Choroid plexus epithelial cell (primary cell): ENCODE data around the gene UXS1.

Source experiments
- DNase-seq: peaks from one replicate; pipeline ENCODE4 v3.0.0-alpha.2; 2010; ENCODE audit warnings: low read depth
- H3K4me3 ChIP-seq: 2 replicates; pipeline ENCODE4 v1.5.1; 2011; ENCODE audit warnings: low read depth, mild to moderate bottlenecking, control low read depth, low read length, moderate library complexity
- TF ChIP-seq, protein P1 (sequence below): conservative IDR thresholded peaks from 2 replicates; pipeline ENCODE4 v1.5.1; 2011; ENCODE audit warnings: low read depth, mild to moderate bottlenecking, control low read depth, inconsistent platforms, low read length, moderate library complexity

The UXS1 gene

DNA sequence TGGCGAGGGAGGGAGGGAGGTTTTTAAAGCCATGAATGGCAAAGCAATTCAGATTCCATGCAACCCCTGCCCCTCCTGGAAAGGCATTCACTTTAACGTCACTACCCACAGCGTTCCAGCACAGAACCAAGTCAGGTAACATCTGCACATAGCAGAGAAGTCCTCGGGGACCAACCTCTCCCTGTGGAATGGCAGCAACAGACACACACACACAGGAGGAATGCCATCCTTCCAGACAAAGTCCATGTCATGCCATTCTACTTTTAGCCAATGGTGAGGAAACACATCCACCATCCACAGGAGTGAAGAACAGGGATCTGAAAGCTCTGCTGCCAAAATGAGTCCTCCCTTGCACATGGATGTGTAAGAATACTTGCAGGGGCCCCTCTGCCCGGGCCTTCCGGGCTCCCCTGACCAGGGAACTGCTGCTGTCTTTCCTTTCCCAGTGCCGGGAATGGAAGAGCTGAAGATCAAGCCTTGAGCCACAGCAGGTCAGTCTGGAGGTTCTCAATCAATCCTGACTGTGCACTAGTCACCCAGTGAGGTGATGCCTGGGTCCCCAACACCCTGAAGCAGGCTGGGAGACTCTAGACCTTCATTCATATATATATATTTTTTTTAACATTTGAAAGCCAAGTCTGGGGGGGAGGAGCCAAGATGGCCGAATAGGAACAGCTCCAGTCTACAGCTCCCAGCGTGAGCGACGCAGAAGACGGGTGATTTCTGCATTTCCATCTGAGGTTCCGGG, 63.7 kb downstream of the UXS1 start:
- no peak for DNase-seq
- H3K4me3 ChIP-seq: no peak overlapping the region
- TF ChIP-seq, protein P1, sequence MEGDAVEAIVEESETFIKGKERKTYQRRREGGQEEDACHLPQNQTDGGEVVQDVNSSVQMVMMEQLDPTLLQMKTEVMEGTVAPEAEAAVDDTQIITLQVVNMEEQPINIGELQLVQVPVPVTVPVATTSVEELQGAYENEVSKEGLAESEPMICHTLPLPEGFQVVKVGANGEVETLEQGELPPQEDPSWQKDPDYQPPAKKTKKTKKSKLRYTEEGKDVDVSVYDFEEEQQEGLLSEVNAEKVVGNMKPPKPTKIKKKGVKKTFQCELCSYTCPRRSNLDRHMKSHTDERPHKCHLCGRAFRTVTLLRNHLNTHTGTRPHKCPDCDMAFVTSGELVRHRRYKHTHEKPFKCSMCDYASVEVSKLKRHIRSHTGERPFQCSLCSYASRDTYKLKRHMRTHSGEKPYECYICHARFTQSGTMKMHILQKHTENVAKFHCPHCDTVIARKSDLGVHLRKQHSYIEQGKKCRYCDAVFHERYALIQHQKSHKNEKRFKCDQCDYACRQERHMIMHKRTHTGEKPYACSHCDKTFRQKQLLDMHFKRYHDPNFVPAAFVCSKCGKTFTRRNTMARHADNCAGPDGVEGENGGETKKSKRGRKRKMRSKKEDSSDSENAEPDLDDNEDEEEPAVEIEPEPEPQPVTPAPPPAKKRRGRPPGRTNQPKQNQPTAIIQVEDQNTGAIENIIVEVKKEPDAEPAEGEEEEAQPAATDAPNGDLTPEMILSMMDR: no peak

DNA sequence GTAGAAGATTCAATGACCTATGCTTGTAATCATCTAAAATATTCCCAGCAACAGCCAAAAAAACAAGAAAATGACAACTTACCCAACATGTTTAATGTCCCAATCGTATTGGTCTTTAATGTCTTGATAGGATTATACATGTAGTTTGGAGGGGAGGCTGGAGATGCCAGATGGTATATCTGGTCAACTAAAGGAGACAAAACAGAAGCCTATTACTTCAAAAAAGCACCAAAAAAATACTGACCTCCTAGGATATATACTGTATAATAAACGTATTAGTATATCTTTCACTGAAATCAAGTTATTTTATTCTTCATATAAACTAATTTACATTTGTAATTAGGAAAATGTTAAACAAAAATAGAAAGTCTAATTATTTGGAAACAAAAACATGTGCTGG, 64.5 kb downstream of the UXS1 start:
- no peak for DNase-seq
- TF ChIP-seq, protein P1: no peak
- H3K4me3 ChIP-seq: no peak overlapping the region

DNA sequence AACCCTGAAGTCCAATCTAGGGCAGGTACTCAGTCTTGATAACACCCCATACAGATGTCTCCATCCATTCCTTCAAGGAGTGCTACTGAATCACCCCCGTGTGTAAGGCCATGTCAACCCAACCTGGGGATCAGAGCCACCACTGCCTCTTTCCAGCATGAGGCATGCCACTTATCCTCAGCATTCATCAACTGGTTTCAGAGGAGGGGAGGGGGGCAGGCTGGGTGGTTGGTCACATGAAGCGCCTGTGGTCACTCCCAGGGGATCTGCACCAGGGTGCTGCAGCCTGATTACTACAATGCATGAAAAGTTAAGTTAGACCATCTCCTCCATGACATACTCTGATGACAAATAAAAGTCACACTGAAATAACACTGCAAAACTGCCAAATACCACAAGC, 65.0 kb downstream of the UXS1 start:
- H3K4me3 ChIP-seq: no peak overlapping the region
- no peak for DNase-seq
- TF ChIP-seq, protein P1: no peak

DNA sequence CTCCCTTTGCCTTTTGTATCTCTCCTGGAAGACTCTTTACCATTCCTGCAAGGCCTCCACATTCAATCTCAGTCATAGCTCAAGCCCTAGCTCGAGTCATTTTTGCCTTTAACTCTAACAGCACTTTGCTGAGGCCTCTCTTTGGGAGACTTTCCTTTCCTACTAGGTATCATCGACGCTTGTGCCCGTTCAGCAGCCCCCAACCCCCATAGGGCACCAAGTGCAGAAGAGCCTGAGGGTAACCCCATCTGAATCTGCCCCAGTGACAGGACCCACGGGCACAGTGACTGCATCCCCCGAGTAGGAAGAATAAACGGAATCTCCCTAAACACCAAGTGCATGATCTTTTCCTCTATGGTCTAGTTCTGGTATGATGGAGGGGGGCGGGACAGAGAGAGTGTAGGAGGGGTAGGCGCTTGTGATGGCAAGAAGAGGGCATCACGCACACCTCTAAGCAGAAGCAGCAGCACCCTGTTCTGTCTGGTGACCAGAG, 66.3 kb downstream of the UXS1 start:
- TF ChIP-seq, protein P1: no peak
- no peak for DNase-seq
- H3K4me3 ChIP-seq: no peak overlapping the region

DNA sequence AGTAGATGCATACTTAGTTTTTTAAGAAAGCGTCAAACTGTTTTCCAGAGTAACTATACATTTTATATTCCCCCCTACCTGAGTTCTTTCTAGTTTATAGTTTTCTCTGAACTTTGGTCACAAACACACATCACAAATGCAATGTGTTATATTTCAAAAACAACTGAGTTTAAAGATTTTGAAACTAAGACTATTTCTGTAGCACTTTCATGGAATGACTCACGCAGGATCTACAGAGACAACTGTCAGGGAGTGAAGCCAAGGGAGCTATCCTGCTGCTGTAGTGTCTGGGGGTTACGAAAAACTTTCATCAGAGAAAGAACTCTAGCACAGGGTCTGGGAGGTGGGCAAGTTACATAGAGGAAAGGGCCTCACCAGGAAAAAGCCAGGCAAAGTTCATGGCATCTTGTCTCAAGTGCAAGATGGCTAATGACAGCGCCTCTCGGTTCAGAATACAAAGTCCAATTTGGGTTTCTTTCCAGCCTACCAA, 66.8 kb downstream of the UXS1 start:
- no peak overlapping the region for H3K4me3 ChIP-seq
- TF ChIP-seq, protein P1: no peak
- peak; percentile 63 for DNase-seq

DNA sequence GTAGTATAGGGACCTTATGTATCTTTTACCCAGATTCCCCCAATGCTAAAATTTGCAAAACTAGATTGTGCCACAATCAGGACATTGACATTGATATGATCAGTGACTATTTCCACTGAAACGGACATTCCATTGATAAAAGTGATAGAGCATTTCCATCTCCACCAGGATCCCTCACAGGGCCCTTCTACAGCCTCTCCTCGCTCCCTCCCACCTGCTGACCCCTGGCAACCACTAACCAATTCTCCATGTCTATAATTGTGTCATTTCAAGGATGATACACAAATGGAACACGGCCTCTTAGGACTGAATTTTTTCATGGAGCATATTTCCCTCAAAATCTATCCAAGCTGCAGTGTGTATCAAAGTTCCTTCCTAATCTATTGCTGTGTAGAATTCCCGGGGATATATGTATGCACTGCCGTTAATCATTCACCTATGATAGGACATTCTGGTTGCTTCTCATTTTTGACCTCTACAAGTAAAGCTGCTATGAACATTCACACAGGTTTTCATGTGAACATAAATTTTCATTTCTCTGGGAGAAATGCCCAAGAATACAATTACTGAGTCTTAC, 67.3 kb downstream of the UXS1 start:
- TF ChIP-seq, protein P1: no peak
- no peak overlapping the region for H3K4me3 ChIP-seq
- no peak for DNase-seq
